GM18519 (cell line): ENCODE measurements around the gene CDK13.
"Not testable (repeated sequence)": the region's sequence is repeated elsewhere in the genome, so short reads cannot be mapped to it uniquely, and the experiment has no call there.

Source experiments
- ATAC-seq: cut with Tn5 transposase; IDR thresholded peaks from one replicate; pipeline ENCODE4 v1.9.1; 2021; ENCODE audit warnings: mild to moderate bottlenecking, moderate library complexity; ENCODE audit not compliant: unreplicated experiment, low FRiP score

Gene CDK13

GRCh38 chr7:40095230-40095629 is 145.2 kb downstream of the CDK13 start:
- ATAC-seq = no peak

DNA sequence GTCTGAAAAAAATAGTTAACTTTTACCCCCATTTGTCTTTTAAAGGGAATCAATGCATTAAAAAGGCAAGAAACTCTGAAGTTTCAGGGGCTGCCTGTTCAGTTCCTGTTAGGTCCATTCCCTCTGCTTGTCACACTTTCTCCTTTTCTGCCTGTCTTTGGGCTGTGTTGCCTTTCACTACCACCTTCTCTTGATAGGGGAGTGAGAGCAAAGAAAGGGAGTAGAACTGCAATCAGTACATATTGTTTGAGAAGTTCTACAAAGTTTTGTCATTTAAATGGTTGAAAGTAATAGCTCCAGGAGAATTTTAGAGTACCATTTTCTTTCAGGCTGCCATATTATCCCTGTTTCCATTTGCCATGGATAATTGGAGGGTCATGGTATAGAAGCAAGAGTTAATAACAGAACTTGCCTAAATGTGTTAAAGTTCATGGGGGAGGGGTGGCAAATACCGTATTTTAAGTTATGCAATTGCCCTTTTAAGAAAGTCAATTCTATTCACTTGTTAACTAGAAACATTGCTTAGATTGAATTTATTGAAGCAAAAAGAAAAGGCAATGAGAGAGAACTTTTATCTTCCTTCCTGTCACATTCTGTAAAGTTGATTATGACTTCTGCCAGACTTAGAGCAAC is 145.8 kb downstream of the CDK13 start:
- no peak for ATAC-seq

- ATAC-seq = no peak
Observed at GRCh38 chr7:40097728-40098127, 147.7 kb downstream of the CDK13 start.

DNA sequence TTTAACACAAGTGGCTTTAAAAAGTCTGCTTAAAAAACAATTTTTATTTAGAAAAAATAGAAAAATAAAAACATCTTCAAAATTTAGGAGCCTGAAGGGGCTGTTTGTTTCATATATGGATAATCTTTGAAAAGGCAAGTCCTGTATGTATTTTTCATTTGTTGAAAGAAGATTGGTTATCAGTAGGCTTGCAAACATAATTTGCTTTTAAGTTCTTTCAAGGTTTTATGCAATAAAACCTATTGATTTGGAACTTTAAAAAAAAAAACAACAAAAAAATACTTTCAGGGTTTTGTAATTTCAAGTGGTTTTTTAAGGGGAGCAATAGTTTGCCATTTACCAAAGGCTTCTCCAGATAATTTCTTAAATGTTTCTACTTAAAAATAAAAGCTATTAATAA is 148.8 kb downstream of the CDK13 start:
- no peak for ATAC-seq

GRCh38 chr7:40099837-40100236 is 149.8 kb downstream of the CDK13 start:
- ATAC-seq = no peak

GRCh38 chr7:40101201-40101600 is 151.1 kb downstream of the CDK13 start:
- no peak for ATAC-seq

DNA sequence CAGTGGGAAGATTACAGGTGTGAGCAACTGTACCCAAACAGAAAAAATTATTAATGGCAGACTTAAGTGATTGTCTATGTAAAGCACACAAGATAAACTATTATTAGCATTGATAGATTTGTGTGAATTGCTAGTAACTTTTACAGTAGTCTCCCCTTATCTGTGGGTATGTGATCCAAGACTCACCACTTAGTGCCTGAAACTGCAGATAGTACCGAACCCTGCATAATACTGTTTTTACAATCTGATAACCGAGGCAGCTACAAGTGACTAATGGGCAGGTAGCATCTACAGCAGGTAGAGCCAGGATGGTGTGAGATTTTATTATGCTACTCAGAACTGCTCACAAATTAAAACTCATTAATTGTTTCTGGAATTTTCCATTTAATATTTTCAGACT is 152.8 kb downstream of the CDK13 start:
- ATAC-seq = no peak

DNA sequence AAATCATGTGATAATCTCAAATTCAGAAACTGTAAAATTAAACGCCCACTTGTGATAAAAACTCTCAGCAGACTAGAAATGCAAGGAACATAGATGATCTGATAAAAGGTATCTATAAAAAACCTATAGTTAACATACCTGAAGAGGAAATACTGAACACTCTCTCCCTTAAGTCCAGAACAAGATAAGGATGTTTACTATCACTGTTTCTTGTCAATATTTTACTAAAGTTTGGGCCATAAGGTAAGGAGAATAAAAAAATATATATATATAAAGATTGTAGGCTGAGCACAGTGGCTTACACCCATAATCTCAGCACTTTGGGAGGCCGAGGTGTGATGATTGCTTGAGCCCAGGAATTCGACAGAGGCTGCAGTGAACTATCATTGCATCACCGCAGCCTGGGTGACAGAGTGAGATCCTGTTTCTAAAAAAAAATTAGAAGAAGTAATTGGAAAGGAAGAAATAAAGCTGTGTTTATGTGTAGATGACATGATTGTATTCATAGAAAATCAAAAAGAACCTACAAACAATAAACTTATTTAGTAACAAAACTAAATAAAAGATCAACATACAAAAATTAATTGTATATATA is 155.9 kb downstream of the CDK13 start:
- ATAC-seq = no peak

- ATAC-seq = no peak
Observed at GRCh38 chr7:40115936-40116335, 165.9 kb downstream of the CDK13 start.

DNA sequence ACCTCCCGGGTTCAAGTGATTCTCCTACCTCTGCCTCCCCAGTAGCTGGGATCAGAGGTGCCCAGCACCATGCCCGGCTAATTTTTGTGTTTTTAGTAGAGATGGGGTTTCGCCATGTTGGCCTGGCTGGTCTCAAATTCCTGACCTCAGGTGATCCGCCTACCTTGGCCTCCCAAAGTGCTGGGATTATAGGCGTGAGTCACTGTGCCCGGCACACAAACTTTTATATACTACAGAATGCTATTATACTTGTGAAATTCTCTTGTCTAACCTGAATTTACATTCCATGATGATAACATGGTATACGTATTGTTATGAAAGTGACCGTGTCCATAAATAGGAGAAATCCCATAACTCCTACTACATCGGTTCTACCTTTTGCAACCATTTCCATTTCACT is 167.1 kb downstream of the CDK13 start:
- not testable (repeated sequence) for ATAC-seq

- ATAC-seq = not testable (repeated sequence)
Observed at GRCh38 chr7:40118201-40118600, 168.1 kb downstream of the CDK13 start.

- ATAC-seq = no peak
Observed at GRCh38 chr7:40120020-40120419, 170.0 kb downstream of the CDK13 start.

DNA sequence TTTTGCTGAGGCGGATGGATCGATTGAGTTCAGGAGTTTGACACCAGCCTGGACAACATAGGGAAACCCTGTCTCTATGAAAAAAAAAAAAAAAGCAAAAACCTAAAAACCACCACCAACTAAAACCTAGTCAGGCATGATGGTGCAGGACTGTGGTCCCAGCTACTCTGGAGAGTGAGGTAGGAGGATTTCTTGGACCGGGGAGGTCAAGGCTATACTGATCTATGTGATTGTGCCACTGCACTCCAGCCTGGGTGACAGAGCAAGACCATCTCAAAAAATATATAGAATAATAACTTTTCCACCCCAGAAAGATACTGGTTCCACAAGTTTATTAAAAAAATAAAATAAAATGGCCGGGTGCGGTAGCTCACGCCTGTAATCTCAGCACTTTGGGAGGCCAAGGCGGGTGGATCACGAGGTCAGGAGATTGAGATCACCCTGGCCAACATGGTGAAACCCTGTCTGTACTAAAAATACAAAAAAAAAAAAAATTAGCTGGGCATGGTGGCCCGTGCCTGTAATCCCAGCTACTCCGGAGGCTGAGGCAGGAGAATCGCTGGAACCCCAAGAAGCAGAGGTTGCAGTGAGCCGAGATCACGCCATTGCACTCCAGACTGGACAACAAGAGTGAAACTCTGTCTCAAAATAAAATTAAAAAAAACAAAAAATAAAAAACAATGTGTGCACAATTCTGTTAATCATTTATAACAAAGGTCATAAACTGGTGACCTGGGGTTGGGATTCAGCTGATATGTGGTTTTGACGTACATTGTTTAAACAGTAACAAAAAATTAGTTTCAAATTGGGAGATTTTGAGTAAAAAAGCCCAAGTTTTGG is 172.3 kb downstream of the CDK13 start:
- ATAC-seq = not testable (repeated sequence)

GRCh38 chr7:40122940-40123254 is 172.8 kb downstream of the CDK13 start:
- ATAC-seq = no peak

GRCh38 chr7:40133561-40134427 is 183.7 kb downstream of the CDK13 start:
- ATAC-seq = peak; percentile 3

DNA sequence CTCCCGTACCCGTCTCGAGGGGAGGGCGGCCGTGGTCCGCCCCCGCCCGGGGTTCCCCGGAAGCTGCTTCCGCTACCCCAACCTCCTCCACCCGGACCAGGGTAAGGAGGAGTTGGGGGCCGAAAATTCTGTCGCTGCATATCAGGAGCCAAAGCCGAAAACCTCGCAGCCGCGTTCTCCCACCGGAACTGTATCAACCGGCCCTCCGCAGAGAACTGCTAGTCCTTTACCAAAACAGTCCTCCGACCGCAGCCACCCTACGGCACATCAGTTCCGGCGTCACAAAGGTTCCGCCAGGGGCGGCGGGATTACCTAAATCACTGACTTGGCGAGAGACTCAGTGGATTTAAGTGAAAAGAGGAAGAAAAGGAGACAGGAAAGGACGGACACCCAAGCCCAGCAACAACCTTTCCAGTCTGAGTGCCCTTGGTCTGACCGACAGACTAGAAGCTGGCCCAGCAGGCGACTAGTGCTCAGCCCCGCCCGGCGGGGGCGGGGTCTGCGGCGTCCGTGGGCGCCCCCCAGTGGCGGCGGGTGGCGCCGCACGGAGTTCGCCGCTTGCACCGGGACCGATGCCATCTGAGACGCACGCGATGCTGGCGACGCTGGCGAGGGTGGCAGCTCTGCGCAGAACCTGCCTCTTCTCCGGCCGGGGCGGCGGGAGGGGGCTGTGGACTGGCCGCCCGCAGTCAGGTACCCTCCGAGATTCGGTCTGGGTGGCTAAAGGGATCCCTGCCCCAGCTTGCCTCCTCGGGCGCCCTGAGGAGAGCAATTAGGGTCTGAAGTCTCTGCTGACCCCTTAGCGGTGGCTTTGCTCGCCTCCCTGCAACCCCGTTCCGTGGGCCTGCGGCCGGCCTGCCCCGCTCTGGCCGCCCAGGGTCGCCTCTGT is 184.6 kb downstream of the CDK13 start, which contains the start of the genes MPLKIP and SUGCT:
TSS of gene MPLKIP (minus strand) at position 195 of the 889 bp plus-strand sequence. CDS start at position 140, 55 bp downstream.
TSS of gene SUGCT (plus strand) at position 578 of the 889 bp plus-strand sequence.
- peak; percentile 85 for ATAC-seq

- ATAC-seq = no peak
Observed at GRCh38 chr7:40135317-40135610, 185.2 kb downstream of the CDK13 start.

GRCh38 chr7:40137563-40137962 is 187.5 kb downstream of the CDK13 start:
- ATAC-seq = no peak

DNA sequence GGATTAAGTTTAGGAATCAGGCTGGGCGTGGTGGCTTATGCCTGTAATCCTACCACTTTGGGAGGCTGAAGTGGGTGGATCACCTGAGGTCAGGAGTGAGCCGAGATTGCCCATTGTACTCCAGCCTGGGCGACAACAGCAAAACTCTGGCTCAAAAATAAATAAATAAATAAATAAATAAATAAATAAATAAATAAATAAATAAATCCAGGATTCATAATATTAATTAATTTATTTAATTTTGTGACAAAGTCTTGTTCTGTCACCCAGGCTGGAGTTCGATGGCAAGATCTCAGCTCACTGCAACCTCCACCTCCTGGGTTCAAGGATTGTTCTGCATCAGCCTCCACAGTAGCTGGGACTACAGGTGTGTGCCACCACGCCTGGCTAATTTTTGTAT is 188.9 kb downstream of the CDK13 start:
- ATAC-seq = no peak

- ATAC-seq = not testable (repeated sequence)
Observed at GRCh38 chr7:40139891-40140290, 189.8 kb downstream of the CDK13 start.
